Measurements from ENCODE around the gene ARRDC5.
A peak's percentile ranks its signal among the peaks of the same experiment; 100 is the strongest.
"Not testable (repeated sequence)": the region's sequence is repeated elsewhere in the genome, so short reads cannot be mapped to it uniquely, and the experiment has no call there.

The ARRDC5 gene

GRCh38 chr19:4852484-4852883, 50.2 kb downstream of the ARRDC5 start:
- Histone ChIP-seq H3K27ac (ENCODE audit: insufficient read depth, low read length, poor library complexity, severe bottlenecking) (no peak overlapping the region), H3K9me3 (ENCODE audit: control insufficient read depth, low read length) (no peaks in the 10 kb centered on the region), H3K36me3 (ENCODE audit: control insufficient read depth, insufficient read depth, low read length) (peaks cover 5% of the 10 kb centered on the region), H3K27me3 (replicated peaks; ENCODE audit: control insufficient read depth, insufficient read depth, low read length, poor library complexity, severe bottlenecking) (no peaks in the 10 kb centered on the region), H3K4me1 (ENCODE audit: control insufficient read depth, insufficient read depth, low read length, poor library complexity, severe bottlenecking) (no peaks in the 10 kb centered on the region), H3K4me3 (ENCODE audit: insufficient read depth, low read depth, low read length, poor library complexity, severe bottlenecking) (no peak overlapping the region)
- DNase-seq: no peak

GRCh38 chr19:4851551-4852290, 51.0 kb downstream of the ARRDC5 start:
- Histone ChIP-seq H3K27ac (ENCODE audit: insufficient read depth, low read length, poor library complexity, severe bottlenecking) (no peak overlapping the region), H3K9me3 (ENCODE audit: control insufficient read depth, low read length) (no peaks in the 10 kb centered on the region), H3K4me1 (ENCODE audit: control insufficient read depth, insufficient read depth, low read length, poor library complexity, severe bottlenecking) (no peaks in the 10 kb centered on the region), H3K4me3 (ENCODE audit: insufficient read depth, low read depth, low read length, poor library complexity, severe bottlenecking) (no peak overlapping the region), H3K36me3 (ENCODE audit: control insufficient read depth, insufficient read depth, low read length) (no peaks in the 10 kb centered on the region), H3K27me3 (replicated peaks; ENCODE audit: control insufficient read depth, insufficient read depth, low read length, poor library complexity, severe bottlenecking) (no peaks in the 10 kb centered on the region)
- DNase-seq: peak; percentile 53 to 69 (median 61)

- no peaks in the 10 kb centered on the region for H3K4me1 ChIP-seq (ENCODE audit: control insufficient read depth, insufficient read depth, low read length, poor library complexity, severe bottlenecking)
- H3K4me3 ChIP-seq (ENCODE audit: insufficient read depth, low read depth, low read length, poor library complexity, severe bottlenecking): no peak overlapping the region
- no peaks in the 10 kb centered on the region for H3K27me3 ChIP-seq (replicated peaks; ENCODE audit: control insufficient read depth, insufficient read depth, low read length, poor library complexity, severe bottlenecking)
- no peak overlapping the region for H3K27ac ChIP-seq (ENCODE audit: insufficient read depth, low read length, poor library complexity, severe bottlenecking)
- no peaks in the 10 kb centered on the region for H3K9me3 ChIP-seq (ENCODE audit: control insufficient read depth, low read length)
- no peak for DNase-seq
- H3K36me3 ChIP-seq (ENCODE audit: control insufficient read depth, insufficient read depth, low read length): peaks cover 6% of the 10 kb centered on the region
Measured at GRCh38 chr19:4849019-4849418, 53.7 kb downstream of the ARRDC5 start.

- no peaks in the 10 kb centered on the region for H3K4me1 ChIP-seq (ENCODE audit: control insufficient read depth, insufficient read depth, low read length, poor library complexity, severe bottlenecking)
- no peaks in the 10 kb centered on the region for H3K27me3 ChIP-seq (replicated peaks; ENCODE audit: control insufficient read depth, insufficient read depth, low read length, poor library complexity, severe bottlenecking)
- no peaks in the 10 kb centered on the region for H3K9me3 ChIP-seq (ENCODE audit: control insufficient read depth, low read length)
- H3K36me3 ChIP-seq (ENCODE audit: control insufficient read depth, insufficient read depth, low read length): peaks cover 6% of the 10 kb centered on the region
- no peak overlapping the region for H3K4me3 ChIP-seq (ENCODE audit: insufficient read depth, low read depth, low read length, poor library complexity, severe bottlenecking)
- DNase-seq: no peak
- no peak overlapping the region for H3K27ac ChIP-seq (ENCODE audit: insufficient read depth, low read length, poor library complexity, severe bottlenecking)
Measured at GRCh38 chr19:4847190-4847973, 55.3 kb downstream of the ARRDC5 start.

GRCh38 chr19:4845975-4846374, 56.7 kb downstream of the ARRDC5 start:
- DNase-seq; H3K4me1 ChIP-seq (ENCODE audit: control insufficient read depth, insufficient read depth, low read length, poor library complexity, severe bottlenecking); H3K9me3 ChIP-seq (ENCODE audit: control insufficient read depth, low read length); H3K4me3 ChIP-seq (ENCODE audit: insufficient read depth, low read depth, low read length, poor library complexity, severe bottlenecking); H3K36me3 ChIP-seq (ENCODE audit: control insufficient read depth, insufficient read depth, low read length); H3K27ac ChIP-seq (ENCODE audit: insufficient read depth, low read length, poor library complexity, severe bottlenecking); H3K27me3 ChIP-seq (replicated peaks; ENCODE audit: control insufficient read depth, insufficient read depth, low read length, poor library complexity, severe bottlenecking): not testable (repeated sequence)

GRCh38 chr19:4844348-4845179, 58.1 kb downstream of the ARRDC5 start:
- no peak overlapping the region for H3K27ac ChIP-seq (ENCODE audit: insufficient read depth, low read length, poor library complexity, severe bottlenecking)

GRCh38 chr19:4843647-4843965, 59.1 kb downstream of the ARRDC5 start:
- Histone ChIP-seq H3K27me3 (replicated peaks; ENCODE audit: control insufficient read depth, insufficient read depth, low read length, poor library complexity, severe bottlenecking) (no peaks in the 10 kb centered on the region), H3K36me3 (ENCODE audit: control insufficient read depth, insufficient read depth, low read length) (peaks cover 6% of the 10 kb centered on the region), H3K4me1 (ENCODE audit: control insufficient read depth, insufficient read depth, low read length, poor library complexity, severe bottlenecking) (no peaks in the 10 kb centered on the region), H3K4me3 (ENCODE audit: insufficient read depth, low read depth, low read length, poor library complexity, severe bottlenecking) (no peak overlapping the region), H3K9me3 (ENCODE audit: control insufficient read depth, low read length) (no peaks in the 10 kb centered on the region), H3K27ac (ENCODE audit: insufficient read depth, low read length, poor library complexity, severe bottlenecking) (no peak overlapping the region)
- no peak for DNase-seq

More at GRCh38 chr19:4844348-4845179, 58.1 kb downstream of the ARRDC5 start:
- peaks cover 6% of the 10 kb centered on the region for H3K36me3 ChIP-seq (ENCODE audit: control insufficient read depth, insufficient read depth, low read length)
- H3K4me3 ChIP-seq (ENCODE audit: insufficient read depth, low read depth, low read length, poor library complexity, severe bottlenecking): no peak overlapping the region
- no peaks in the 10 kb centered on the region for H3K4me1 ChIP-seq (ENCODE audit: control insufficient read depth, insufficient read depth, low read length, poor library complexity, severe bottlenecking)
- no peaks in the 10 kb centered on the region for H3K27me3 ChIP-seq (replicated peaks; ENCODE audit: control insufficient read depth, insufficient read depth, low read length, poor library complexity, severe bottlenecking)
- no peaks in the 10 kb centered on the region for H3K9me3 ChIP-seq (ENCODE audit: control insufficient read depth, low read length)
- DNase-seq: no peak

Measured in effector memory CD4-positive, alpha-beta T cell (primary cell).